ENCODE data around the gene TLCD3B.
A peak's percentile ranks its signal among the peaks of the same experiment; 100 is the strongest.

TLCD3B gene, protein sequence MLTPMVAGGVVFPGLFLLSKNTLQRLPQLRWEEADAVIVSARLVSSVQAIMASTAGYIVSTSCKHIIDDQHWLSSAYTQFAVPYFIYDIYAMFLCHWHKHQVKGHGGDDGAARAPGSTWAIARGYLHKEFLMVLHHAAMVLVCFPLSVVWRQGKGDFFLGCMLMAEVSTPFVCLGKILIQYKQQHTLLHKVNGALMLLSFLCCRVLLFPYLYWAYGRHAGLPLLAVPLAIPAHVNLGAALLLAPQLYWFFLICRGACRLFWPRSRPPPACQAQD

GRCh38 chr16:30030841-30031413 is at the start of gene TLCD3B:
TLCD3B (minus strand) TSS chr16:30031271; CDS start chr16:30030527, 744 bp downstream.
- peaks cover 30% of the 10 kb centered on the region for H3K4me1 Mint-ChIP-seq

DNA sequence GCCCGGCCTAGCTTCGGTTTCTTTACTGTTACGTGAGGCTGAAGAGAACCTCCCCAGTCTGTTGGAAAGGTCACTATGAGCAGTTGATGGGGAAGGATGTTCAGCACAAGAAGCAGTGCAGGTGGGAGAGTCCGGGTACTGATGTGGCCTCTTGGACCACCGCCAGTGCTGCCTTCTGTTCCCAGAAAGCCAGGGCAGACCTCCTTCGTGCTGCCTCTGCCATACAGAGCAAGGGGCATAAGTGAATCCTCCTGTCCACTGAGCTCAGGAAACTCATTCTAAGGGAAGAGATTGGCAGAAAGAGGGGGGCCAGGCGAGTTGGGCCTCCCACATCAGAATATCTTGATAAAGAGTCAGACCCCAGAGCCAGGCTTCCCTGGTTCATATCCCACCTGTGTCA is 48.4 kb upstream of the TLCD3B start:
- no peaks in the 10 kb centered on the region for H3K9me3 Mint-ChIP-seq
- H3K4me3 Mint-ChIP-seq, result no peak overlapping the region
- peaks cover 55% of the 10 kb centered on the region for H3K4me1 Mint-ChIP-seq
- H3K27ac Mint-ChIP-seq, result peak overlapping the region; percentile 10
- DNase-seq (ENCODE audit: low spot score in 2 of 2) (no peak), ATAC-seq (no peak)
- H3K36me3 Mint-ChIP-seq, result peaks cover 100% of the 10 kb centered on the region

More at GRCh38 chr16:30030841-30031413, at the start of gene TLCD3B:
- DNase-seq (ENCODE audit: low spot score in 2 of 2), result no peak
- Mint-ChIP-seq H3K9me3 (no peaks in the 10 kb centered on the region), H3K27ac (no peak within 1 kb of the TSS), H3K36me3 (peaks cover 6% of the 10 kb centered on the region), H3K4me3 (peak within 1 kb of the TSS; percentile 50)
- ATAC-seq, result no peak

GRCh38 chr16:30078744-30079143 is 47.7 kb upstream of the TLCD3B start:
- Mint-ChIP-seq H3K27ac (peak overlapping the region; percentile 99), H3K36me3 (peaks cover 100% of the 10 kb centered on the region), H3K4me3 (no peak overlapping the region), H3K4me1 (peaks cover 51% of the 10 kb centered on the region), H3K9me3 (no peaks in the 10 kb centered on the region)
- ATAC-seq (no peak), DNase-seq (ENCODE audit: low spot score in 2 of 2) (no peak)

GRCh38 chr16:30077656-30078055 is 46.6 kb upstream of the TLCD3B start:
- Mint-ChIP-seq H3K4me3 (peak overlapping the region; percentile 91), H3K36me3 (peaks cover 100% of the 10 kb centered on the region), H3K9me3 (no peaks in the 10 kb centered on the region), H3K27ac (peak overlapping the region; percentile 99), H3K4me1 (peaks cover 43% of the 10 kb centered on the region)
- DNase-seq (ENCODE audit: low spot score in 2 of 2) (no peak), ATAC-seq (no peak)

DNA sequence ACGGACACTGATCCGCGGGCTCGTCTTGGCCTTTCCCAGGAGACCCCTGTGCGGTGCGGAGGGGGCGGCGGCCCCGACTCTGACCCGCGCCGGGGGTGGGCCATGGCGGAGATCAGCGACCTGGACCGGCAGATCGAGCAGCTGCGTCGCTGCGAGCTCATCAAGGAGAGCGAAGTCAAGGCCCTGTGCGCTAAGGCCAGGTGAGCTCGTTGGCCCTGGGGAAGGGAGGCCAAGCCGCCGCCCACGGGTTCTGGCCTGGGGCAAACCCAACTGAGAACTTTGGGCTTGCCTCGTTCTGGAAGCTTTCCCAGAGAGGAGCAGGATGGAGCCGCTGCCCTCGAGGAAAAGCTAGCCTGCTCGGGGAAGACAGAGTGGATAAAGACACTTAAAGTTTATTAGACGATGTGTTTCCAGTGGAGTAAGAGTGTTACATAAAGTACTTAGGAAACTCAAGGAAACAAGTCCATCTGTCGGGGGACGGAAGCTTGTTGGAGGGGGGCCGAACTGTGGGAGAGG is 45.3 kb upstream of the TLCD3B start:
- H3K9me3 Mint-ChIP-seq, result no peaks in the 10 kb centered on the region
- DNase-seq (ENCODE audit: low spot score in 2 of 2) (no peak), ATAC-seq (peak; percentile 48)
- peak overlapping the region; percentile 91 for H3K4me3 Mint-ChIP-seq
- H3K4me1 Mint-ChIP-seq, result peaks cover 36% of the 10 kb centered on the region
- peak overlapping the region; percentile 99 for H3K27ac Mint-ChIP-seq
- peaks cover 100% of the 10 kb centered on the region for H3K36me3 Mint-ChIP-seq

DNA sequence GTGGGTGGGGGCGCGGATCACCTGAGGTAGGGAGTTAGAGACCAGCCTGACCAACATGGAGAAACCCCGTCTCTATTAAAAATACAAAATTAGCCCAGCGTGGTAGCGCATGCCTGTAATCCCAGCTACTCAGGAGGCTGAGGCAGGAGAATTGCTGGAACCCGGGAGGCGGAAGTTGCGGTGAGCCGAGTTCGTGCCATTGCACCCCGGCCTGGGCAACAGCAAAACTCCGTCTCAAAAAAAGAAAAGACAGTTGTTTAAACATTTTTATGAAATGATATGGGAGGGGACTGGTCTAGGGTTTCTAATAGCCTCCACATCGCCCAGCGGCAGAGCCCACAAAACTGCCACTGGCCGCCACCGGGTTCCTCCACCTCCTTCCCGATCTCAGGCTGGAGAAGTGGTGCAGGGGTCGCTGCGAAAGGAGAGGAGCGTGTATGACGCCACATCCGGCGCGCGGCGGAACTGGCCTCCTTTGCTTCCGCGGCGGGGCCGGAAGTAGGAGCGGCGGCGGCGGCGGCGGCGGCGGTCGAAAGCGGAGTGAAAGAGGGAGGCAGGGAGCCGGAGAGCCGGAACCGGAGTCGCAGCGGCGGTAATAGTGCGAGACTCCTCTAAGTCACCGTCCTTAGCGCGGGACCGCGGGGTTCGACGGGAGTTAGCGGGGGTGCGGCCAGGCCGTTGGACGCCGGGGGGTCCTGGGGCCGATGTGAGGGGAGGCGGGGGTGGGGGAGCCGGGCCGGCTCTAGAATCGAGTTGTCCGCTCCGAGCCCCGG is 44.6 kb upstream of the TLCD3B start, which contains the start of gene PPP4C:
Gene PPP4C (plus strand): TSS at position 492 of the 773 bp plus-strand sequence. CDS start 384 bp downstream, outside the sequence.
- peak within 1 kb of the TSS; percentile 99 for H3K27ac Mint-ChIP-seq
- H3K4me3 Mint-ChIP-seq, result peak within 1 kb of the TSS; percentile 91
- H3K9me3 Mint-ChIP-seq, result no peaks in the 10 kb centered on the region
- peaks cover 36% of the 10 kb centered on the region for H3K4me1 Mint-ChIP-seq
- peak; percentile 93 for ATAC-seq
- peaks cover 100% of the 10 kb centered on the region for H3K36me3 Mint-ChIP-seq
- peak; percentile 87 to 94 for DNase-seq (ENCODE audit: low spot score in 2 of 2)

GRCh38 chr16:30070490-30070889 is 39.4 kb upstream of the TLCD3B start:
- H3K4me3 Mint-ChIP-seq, result peak overlapping the region; percentile 32
- H3K4me1 Mint-ChIP-seq, result peaks cover 46% of the 10 kb centered on the region
- peak overlapping the region; percentile 79 for H3K27ac Mint-ChIP-seq
- DNase-seq (ENCODE audit: low spot score in 2 of 2) (no peak), ATAC-seq (no peak)
- peaks cover 100% of the 10 kb centered on the region for H3K36me3 Mint-ChIP-seq
- no peaks in the 10 kb centered on the region for H3K9me3 Mint-ChIP-seq

DNA sequence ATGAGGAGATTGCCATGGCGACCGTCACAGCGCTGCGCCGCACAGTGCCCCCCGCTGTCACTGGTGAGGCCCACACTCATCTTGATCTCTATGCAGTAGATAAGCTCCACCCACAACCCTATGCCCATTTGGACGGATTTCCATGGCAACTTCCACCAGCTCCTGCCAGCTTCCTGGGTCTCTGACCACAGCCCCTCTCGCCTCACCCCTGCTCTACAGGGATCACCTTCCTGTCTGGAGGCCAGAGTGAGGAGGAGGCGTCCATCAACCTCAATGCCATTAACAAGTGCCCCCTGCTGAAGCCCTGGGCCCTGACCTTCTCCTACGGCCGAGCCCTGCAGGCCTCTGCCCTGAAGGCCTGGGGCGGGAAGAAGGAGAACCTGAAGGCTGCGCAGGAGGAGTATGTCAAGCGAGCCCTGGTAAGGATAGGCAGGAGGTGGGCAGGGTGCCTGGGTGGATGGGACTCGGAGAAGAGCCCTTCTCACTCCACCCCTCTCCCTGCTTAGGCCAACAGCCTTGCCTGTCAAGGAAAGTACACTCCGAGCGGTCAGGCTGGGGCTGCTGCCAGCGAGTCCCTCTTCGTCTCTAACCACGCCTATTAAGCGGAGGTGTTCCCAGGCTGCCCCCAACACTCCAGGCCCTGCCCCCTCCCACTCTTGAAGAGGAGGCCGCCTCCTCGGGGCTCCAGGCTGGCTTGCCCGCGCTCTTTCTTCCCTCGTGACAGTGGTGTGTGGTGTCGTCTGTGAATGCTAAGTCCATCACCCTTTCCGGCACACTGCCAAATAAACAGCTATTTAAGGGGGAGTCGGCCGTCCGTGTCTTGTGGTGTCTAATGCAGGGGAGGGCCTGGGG is 38.8 kb upstream of the TLCD3B start:
- H3K9me3 Mint-ChIP-seq, result no peaks in the 10 kb centered on the region

DNA sequence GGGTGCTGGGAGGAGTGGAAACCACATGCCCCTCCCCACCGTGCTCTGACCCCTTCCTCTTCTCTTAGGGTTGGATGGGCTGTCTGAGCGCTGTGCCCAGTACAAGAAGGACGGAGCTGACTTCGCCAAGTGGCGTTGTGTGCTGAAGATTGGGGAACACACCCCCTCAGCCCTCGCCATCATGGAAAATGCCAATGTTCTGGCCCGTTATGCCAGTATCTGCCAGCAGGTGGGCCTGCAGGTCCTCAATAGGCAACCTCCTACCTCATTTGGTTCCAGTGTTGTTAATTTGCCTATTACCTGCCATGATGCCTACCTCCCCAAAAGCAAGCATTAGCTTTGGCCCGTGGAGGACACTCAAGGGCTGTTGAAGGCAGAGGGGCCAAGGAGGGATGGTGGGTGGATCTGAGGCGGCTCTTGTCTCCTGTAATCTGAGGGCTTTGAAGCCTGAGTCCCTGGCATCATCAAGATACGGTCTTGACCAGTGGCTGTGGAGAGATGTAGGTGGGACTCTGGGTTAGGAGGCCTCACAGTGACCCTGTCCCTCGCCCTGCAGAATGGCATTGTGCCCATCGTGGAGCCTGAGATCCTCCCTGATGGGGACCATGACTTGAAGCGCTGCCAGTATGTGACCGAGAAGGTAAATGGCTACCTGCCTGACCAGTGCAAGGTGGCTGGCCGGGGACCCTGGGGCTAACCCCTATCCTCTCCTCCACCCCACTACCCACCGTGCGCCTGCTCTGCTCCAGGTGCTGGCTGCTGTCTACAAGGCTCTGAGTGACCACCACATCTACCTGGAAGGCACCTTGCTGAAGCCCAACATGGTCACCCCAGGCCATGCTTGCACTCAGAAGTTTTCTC is 37.9 kb upstream of the TLCD3B start:
- no peaks in the 10 kb centered on the region for H3K9me3 Mint-ChIP-seq
- DNase-seq (ENCODE audit: low spot score in 2 of 2) (no peak), ATAC-seq (no peak)
- peaks cover 44% of the 10 kb centered on the region for H3K4me1 Mint-ChIP-seq
- H3K36me3 Mint-ChIP-seq, result peaks cover 100% of the 10 kb centered on the region
- peak overlapping the region; percentile 97 for H3K4me3 Mint-ChIP-seq
- H3K27ac Mint-ChIP-seq, result peak overlapping the region; percentile 79

More for the DNA sequence above, 38.8 kb upstream of the TLCD3B start:
- Mint-ChIP-seq H3K36me3 (peaks cover 100% of the 10 kb centered on the region), H3K4me3 (peak overlapping the region; percentile 32), H3K4me1 (peaks cover 45% of the 10 kb centered on the region), H3K27ac (peak overlapping the region; percentile 79)
- no peak for ATAC-seq
- DNase-seq (ENCODE audit: low spot score in 2 of 2), result no peak

DNA sequence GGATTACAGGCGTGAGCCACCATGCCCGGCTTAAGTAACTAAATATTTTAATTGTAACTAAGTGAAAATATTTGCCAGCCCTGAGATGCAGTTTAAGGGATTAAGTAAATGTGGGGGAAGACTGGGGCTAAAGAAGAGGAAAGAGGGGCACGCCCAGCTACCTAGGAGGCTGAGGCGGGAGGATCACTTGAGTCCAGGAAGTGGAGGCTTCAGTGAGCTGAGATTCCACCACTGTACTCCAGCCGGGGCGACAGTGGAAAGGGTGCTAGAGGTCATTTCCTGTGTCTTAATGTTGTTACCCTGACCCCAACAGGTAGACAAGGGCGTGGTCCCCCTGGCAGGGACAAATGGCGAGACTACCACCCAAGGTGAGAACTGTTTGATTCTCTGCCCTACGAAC is 37.3 kb upstream of the TLCD3B start:
- peaks cover 51% of the 10 kb centered on the region for H3K4me1 Mint-ChIP-seq
- peak overlapping the region; percentile 97 for H3K4me3 Mint-ChIP-seq
- H3K9me3 Mint-ChIP-seq, result no peaks in the 10 kb centered on the region
- no peak for ATAC-seq
- no peak for DNase-seq (ENCODE audit: low spot score in 2 of 2)
- peaks cover 96% of the 10 kb centered on the region for H3K36me3 Mint-ChIP-seq
- H3K27ac Mint-ChIP-seq, result peak overlapping the region; percentile 79

GRCh38 chr16:30067584-30067916 is 36.5 kb upstream of the TLCD3B start:
- ATAC-seq (no peak), DNase-seq (ENCODE audit: low spot score in 2 of 2) (no peak)
- peaks cover 52% of the 10 kb centered on the region for H3K4me1 Mint-ChIP-seq
- peaks cover 89% of the 10 kb centered on the region for H3K36me3 Mint-ChIP-seq
- peak overlapping the region; percentile 97 for H3K4me3 Mint-ChIP-seq
- H3K9me3 Mint-ChIP-seq, result no peaks in the 10 kb centered on the region
- peak overlapping the region; percentile 98 for H3K27ac Mint-ChIP-seq

GRCh38 chr16:30066761-30067583 is 35.9 kb upstream of the TLCD3B start:
- H3K4me3 Mint-ChIP-seq, result peak overlapping the region; percentile 97
- H3K36me3 Mint-ChIP-seq, result peaks cover 83% of the 10 kb centered on the region
- peaks cover 52% of the 10 kb centered on the region for H3K4me1 Mint-ChIP-seq
- ATAC-seq (no peak), DNase-seq (ENCODE audit: low spot score in 2 of 2) (no peak)
- H3K9me3 Mint-ChIP-seq, result no peaks in the 10 kb centered on the region
- H3K27ac Mint-ChIP-seq, result peak overlapping the region; percentile 98
